Suprapubic skin (tissue), 4 donors: ENCODE data around the gene JSRP1.

Experiments
- POLR2A ChIP-seq, 2 donors: fragments of 450-650 bp; IDR thresholded peaks; one replicate each; pipeline ENCODE4 v1.6.1; 2017; ENCODE audit warnings: antibody characterized with exemption in 2 of 2, mild to moderate bottlenecking in 2 of 2, moderate library complexity in 2 of 2
- POLR2AphosphoS5 ChIP-seq, 3 donors: sonication (generic); formaldehyde crosslinking; IDR thresholded peaks; one replicate each; pipeline ENCODE4 v1.6.1; 2017; ENCODE audit warnings: antibody characterized with exemption in 3 of 3
- TF ChIP-seq, protein P1 (sequence below), 2 donors: fragments of 200-600 bp in 1 of 2; fragments of 450-650 bp in 1 of 2; sonication (generic) in 1 of 2; IDR thresholded peaks; one replicate each; pipeline ENCODE4 v1.5.1; 2016 to 2019; ENCODE audit warnings: antibody characterized with exemption in 2 of 2, mild to moderate bottlenecking in 1 of 2, moderate library complexity in 1 of 2

DNA sequence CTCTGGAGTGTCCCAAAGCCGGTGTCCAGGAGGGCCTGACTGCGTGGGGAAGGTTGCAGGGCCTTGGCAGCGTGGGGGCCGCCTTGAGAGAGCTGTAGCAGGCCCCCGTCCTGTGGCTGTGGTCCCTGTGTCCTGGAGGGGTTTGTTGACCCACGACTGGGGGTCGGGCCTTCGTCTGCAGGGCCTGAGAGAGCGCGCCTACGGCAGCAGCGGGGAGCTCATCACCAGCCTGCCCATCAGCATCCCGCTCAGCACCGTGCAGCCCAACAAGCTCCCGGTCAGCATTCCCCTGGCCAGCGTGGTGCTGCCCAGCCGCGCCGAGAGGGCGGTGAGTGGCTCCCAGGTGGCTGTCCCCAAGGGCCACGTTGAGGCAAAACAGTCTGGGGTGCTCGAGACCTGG lies 38.6 kb downstream of the JSRP1 start:
- TF ChIP-seq, protein P1, sequence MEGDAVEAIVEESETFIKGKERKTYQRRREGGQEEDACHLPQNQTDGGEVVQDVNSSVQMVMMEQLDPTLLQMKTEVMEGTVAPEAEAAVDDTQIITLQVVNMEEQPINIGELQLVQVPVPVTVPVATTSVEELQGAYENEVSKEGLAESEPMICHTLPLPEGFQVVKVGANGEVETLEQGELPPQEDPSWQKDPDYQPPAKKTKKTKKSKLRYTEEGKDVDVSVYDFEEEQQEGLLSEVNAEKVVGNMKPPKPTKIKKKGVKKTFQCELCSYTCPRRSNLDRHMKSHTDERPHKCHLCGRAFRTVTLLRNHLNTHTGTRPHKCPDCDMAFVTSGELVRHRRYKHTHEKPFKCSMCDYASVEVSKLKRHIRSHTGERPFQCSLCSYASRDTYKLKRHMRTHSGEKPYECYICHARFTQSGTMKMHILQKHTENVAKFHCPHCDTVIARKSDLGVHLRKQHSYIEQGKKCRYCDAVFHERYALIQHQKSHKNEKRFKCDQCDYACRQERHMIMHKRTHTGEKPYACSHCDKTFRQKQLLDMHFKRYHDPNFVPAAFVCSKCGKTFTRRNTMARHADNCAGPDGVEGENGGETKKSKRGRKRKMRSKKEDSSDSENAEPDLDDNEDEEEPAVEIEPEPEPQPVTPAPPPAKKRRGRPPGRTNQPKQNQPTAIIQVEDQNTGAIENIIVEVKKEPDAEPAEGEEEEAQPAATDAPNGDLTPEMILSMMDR (IDR thresholded peaks at IDR 0.05) = no peak
- TF ChIP-seq POLR2A (IDR thresholded peaks at IDR 0.05) (no peak), POLR2AphosphoS5 (IDR thresholded peaks at IDR 0.05) (no peak)
